HG03139 (cell line): ENCODE results near the gene PELI2.

Source experiments
- ATAC-seq: cut with Tn5 transposase; IDR thresholded peaks from one replicate; pipeline ENCODE4 v1.9.1; 2021; ENCODE audit not compliant: unreplicated experiment

The PELI2 gene

GRCh38 chr14:56170877-56171422, 52.7 kb downstream of the PELI2 start:
- no peak for ATAC-seq

GRCh38 chr14:56172074-56172473, 53.9 kb downstream of the PELI2 start:
- ATAC-seq, result no peak

GRCh38 chr14:56172571-56172971, 54.4 kb downstream of the PELI2 start:
- no peak for ATAC-seq

- ATAC-seq, result no peak
Measured at GRCh38 chr14:56173365-56173922, 55.2 kb downstream of the PELI2 start.

GRCh38 chr14:56175773-56176172, 57.6 kb downstream of the PELI2 start:
- no peak for ATAC-seq

GRCh38 chr14:56176530-56176929, 58.3 kb downstream of the PELI2 start:
- no peak for ATAC-seq

GRCh38 chr14:56177036-56177435, 58.8 kb downstream of the PELI2 start:
- no peak for ATAC-seq

GRCh38 chr14:56180754-56181542, 62.7 kb downstream of the PELI2 start:
- ATAC-seq, result no peak

- no peak for ATAC-seq
Measured at GRCh38 chr14:56181681-56182085, 63.5 kb downstream of the PELI2 start.

GRCh38 chr14:56182410-56182809, 64.2 kb downstream of the PELI2 start:
- no peak for ATAC-seq

- ATAC-seq, result no peak
Measured at GRCh38 chr14:56183631-56184157, 65.5 kb downstream of the PELI2 start.

GRCh38 chr14:56185992-56186391, 67.8 kb downstream of the PELI2 start:
- no peak for ATAC-seq

- ATAC-seq, result no peak
Measured at GRCh38 chr14:56187736-56188135, 69.5 kb downstream of the PELI2 start.

- ATAC-seq, result no peak
Measured at GRCh38 chr14:56189307-56189706, 71.1 kb downstream of the PELI2 start.

GRCh38 chr14:56193347-56193746, 75.1 kb downstream of the PELI2 start:
- ATAC-seq, result no peak

GRCh38 chr14:56194042-56194441, 75.8 kb downstream of the PELI2 start:
- ATAC-seq, result no peak

- no peak for ATAC-seq
Measured at GRCh38 chr14:56195223-56195622, 77.0 kb downstream of the PELI2 start.

GRCh38 chr14:56195704-56196103, 77.5 kb downstream of the PELI2 start:
- peak; percentile 76 for ATAC-seq

- ATAC-seq, result no peak
Measured at GRCh38 chr14:56196274-56196673, 78.1 kb downstream of the PELI2 start.

GRCh38 chr14:56197150-56197549, 78.9 kb downstream of the PELI2 start:
- no peak for ATAC-seq

- no peak for ATAC-seq
Measured at GRCh38 chr14:56198438-56198837, 80.2 kb downstream of the PELI2 start.
